Thyroid gland (tissue), 4 donors: ENCODE measurements around the gene HSD17B1.

Source experiments
- POLR2A ChIP-seq, 2 donors: fragments of 450-650 bp; IDR thresholded peaks; one replicate each; pipeline ENCODE4 v1.6.1; 2017; ENCODE audit warnings: antibody characterized with exemption in 2 of 2, mild to moderate bottlenecking in 2 of 2, moderate library complexity in 1 of 2
- TF ChIP-seq, protein P1 (sequence below), 6 experiments: fragments of 200-600 bp in 3 of 6; fragments of 450-650 bp in 3 of 6; sonication (generic) in 3 of 6; IDR thresholded peaks; one replicate each; pipeline ENCODE4 v1.5.1; 2016 to 2019; ENCODE audit warnings: antibody characterized with exemption in 6 of 6, mild to moderate bottlenecking in 2 of 6, inconsistent platforms in 1 of 6, moderate library complexity in 1 of 6

DNA sequence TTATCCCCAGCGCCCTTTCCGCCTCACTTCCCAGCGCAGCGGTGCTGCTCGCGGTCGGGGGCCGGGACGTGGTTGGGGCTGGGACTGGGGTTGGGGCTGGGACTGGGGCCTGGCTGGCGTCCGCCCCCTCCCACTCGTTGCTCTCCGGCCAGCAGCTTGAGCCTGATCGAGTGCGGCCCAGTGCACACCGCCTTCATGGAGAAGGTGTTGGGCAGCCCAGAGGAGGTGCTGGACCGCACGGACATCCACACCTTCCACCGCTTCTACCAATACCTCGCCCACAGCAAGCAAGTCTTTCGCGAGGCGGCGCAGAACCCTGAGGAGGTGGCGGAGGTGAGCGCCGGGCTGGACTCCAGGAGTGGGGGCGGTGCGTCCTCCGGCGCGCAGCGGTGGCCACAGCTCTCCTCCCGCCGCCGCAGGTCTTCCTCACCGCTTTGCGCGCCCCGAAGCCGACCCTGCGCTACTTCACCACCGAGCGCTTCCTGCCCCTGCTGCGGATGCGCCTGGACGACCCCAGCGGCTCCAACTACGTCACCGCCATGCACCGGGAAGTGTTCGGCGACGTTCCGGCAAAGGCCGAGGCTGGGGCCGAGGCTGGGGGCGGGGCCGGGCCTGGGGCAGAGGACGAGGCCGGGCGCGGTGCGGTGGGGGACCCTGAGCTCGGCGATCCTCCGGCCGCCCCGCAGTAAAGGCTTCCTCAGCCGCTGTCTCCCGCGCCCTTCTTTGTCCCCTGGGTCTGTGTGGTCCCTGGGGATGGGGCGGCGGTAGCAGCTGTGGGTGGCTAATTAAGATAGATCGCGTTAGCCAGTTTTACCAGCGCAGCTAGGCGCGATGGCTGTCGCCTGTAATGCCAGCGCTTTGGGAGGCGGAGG is 1.8 kb downstream of the HSD17B1 start:
- TF ChIP-seq, protein P1, sequence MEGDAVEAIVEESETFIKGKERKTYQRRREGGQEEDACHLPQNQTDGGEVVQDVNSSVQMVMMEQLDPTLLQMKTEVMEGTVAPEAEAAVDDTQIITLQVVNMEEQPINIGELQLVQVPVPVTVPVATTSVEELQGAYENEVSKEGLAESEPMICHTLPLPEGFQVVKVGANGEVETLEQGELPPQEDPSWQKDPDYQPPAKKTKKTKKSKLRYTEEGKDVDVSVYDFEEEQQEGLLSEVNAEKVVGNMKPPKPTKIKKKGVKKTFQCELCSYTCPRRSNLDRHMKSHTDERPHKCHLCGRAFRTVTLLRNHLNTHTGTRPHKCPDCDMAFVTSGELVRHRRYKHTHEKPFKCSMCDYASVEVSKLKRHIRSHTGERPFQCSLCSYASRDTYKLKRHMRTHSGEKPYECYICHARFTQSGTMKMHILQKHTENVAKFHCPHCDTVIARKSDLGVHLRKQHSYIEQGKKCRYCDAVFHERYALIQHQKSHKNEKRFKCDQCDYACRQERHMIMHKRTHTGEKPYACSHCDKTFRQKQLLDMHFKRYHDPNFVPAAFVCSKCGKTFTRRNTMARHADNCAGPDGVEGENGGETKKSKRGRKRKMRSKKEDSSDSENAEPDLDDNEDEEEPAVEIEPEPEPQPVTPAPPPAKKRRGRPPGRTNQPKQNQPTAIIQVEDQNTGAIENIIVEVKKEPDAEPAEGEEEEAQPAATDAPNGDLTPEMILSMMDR (IDR thresholded peaks at IDR 0.05) = peak in 1 of 6 experiments; percentile 16
- peak; percentile 4 to 92 for TF ChIP-seq POLR2A (IDR thresholded peaks at IDR 0.05)
